Activated T-helper 1 cell treated with anti-CD3 and anti-CD28 coated beads, Interleukin-12 subunit alpha, Interleukin-12 subunit beta, Interleukin-2, Interleukin-4 antibody, amounts not matched to agents 30 ng/mL and 10 ng/mL and 1 ng/mL, durations not matched to agents 14 hours and 24 hours and 36 hours (primary cell): ENCODE results near the gene C22orf39. TPM values are rescaled to one million over a fixed set of nuclear protein-coding genes. Genes with fewer than 3 reads are reported as not detected.

Experiments
- DNase-seq: peaks from one replicate; pipeline ENCODE4 v3.0.0; 2021; ENCODE audit warnings: low spot score
- H3K27ac Mint-ChIP-seq: one replicate; pipeline ENCODE4 v1.8.0; 2021; ENCODE audit warnings: mild to moderate bottlenecking, mixed read lengths
- H3K27me3 Mint-ChIP-seq: one replicate; pipeline ENCODE4 v1.8.0; 2022; ENCODE audit warnings: mild to moderate bottlenecking, moderate library complexity, mixed read lengths; ENCODE audit not compliant: insufficient read depth
- H3K36me3 Mint-ChIP-seq: one replicate; pipeline ENCODE4 v1.8.0; 2021; ENCODE audit warnings: low read depth, mixed read lengths
- H3K4me1 Mint-ChIP-seq: one replicate; pipeline ENCODE4 v1.8.0; 2021; ENCODE audit warnings: low read depth, mixed read lengths
- H3K4me3 Mint-ChIP-seq: one replicate; pipeline ENCODE4 v1.8.0; 2021; ENCODE audit warnings: mild to moderate bottlenecking, moderate library complexity, mixed read lengths
- H3K9me3 Mint-ChIP-seq: one replicate; pipeline ENCODE4 v1.8.0; 2021; ENCODE audit warnings: mixed read lengths
- intact Hi-C: fragments of 100-400 bp; cut with micrococcal nuclease; formaldehyde crosslinking; loops from one replicate; pipeline ENCODE4 v1.15.1; 2024
- total RNA-seq: library from RNA; stranded (reverse); gene quantifications from 2 replicates; pipeline ENCODE4 v1.2.3, GENCODE V29; 2022

Gene C22orf39
- total RNA-seq, 1 donor from 2014 or later: 22.8 TPM

- DNase-seq: peak; percentile 10
- intact Hi-C loops: loop anchor here (1.0 to 5.0 kb wide), 4 partner anchors 11 to 308 kb away; partner anchors contain the start of genes CLTCL1 and DGCR2
- peak overlapping the region; percentile 91 for H3K27ac Mint-ChIP-seq
- H3K27me3 Mint-ChIP-seq: no peaks in the 10 kb centered on the region
- H3K4me3 Mint-ChIP-seq: peak overlapping the region; percentile 93
- H3K9me3 Mint-ChIP-seq: no peaks in the 10 kb centered on the region
- H3K36me3 Mint-ChIP-seq: peaks cover 33% of the 10 kb centered on the region
- H3K4me1 Mint-ChIP-seq: peaks cover 47% of the 10 kb centered on the region
These were observed 17.3 kb downstream of the C22orf39 start for GRCh38 chr22:19429950-19430889.

- intact Hi-C loops: no loop called here
- DNase-seq: no peak
- peaks cover 28% of the 10 kb centered on the region for H3K36me3 Mint-ChIP-seq
- no peak overlapping the region for H3K27ac Mint-ChIP-seq
- no peaks in the 10 kb centered on the region for H3K9me3 Mint-ChIP-seq
- no peak overlapping the region for H3K4me3 Mint-ChIP-seq
- H3K27me3 Mint-ChIP-seq: no peaks in the 10 kb centered on the region
- peaks cover 76% of the 10 kb centered on the region for H3K4me1 Mint-ChIP-seq
These were observed 23.4 kb downstream of the C22orf39 start for GRCh38 chr22:19424186-19424500.

GRCh38 chr22:19422440-19423301 is 24.8 kb downstream of the C22orf39 start:
- H3K36me3 Mint-ChIP-seq: peaks cover 22% of the 10 kb centered on the region
- DNase-seq: no peak
- no peaks in the 10 kb centered on the region for H3K9me3 Mint-ChIP-seq
- intact Hi-C loops: no loop called here
- H3K4me3 Mint-ChIP-seq: peak overlapping the region; percentile 0
- H3K27ac Mint-ChIP-seq: peak overlapping the region; percentile 76
- no peaks in the 10 kb centered on the region for H3K27me3 Mint-ChIP-seq
- peaks cover 73% of the 10 kb centered on the region for H3K4me1 Mint-ChIP-seq

GRCh38 chr22:19420321-19420720 is 27.2 kb downstream of the C22orf39 start:
- peaks cover 66% of the 10 kb centered on the region for H3K4me1 Mint-ChIP-seq
- H3K36me3 Mint-ChIP-seq: peaks cover 15% of the 10 kb centered on the region
- no peaks in the 10 kb centered on the region for H3K9me3 Mint-ChIP-seq
- DNase-seq: no peak
- H3K27ac Mint-ChIP-seq: peak overlapping the region; percentile 79
- no peaks in the 10 kb centered on the region for H3K27me3 Mint-ChIP-seq
- peak overlapping the region; percentile 67 for H3K4me3 Mint-ChIP-seq
- intact Hi-C loops: no loop called here

- no peaks in the 10 kb centered on the region for H3K27me3 Mint-ChIP-seq
- intact Hi-C loops: loop anchor here (1.0 kb wide), 2 partner anchors 11 to 28 kb away; partner anchors contain the start of gene C22orf39
- H3K27ac Mint-ChIP-seq: peak overlapping the region; percentile 79
- H3K9me3 Mint-ChIP-seq: no peaks in the 10 kb centered on the region
- peak overlapping the region; percentile 67 for H3K4me3 Mint-ChIP-seq
- DNase-seq: peak; percentile 42
- peaks cover 15% of the 10 kb centered on the region for H3K36me3 Mint-ChIP-seq
- peaks cover 63% of the 10 kb centered on the region for H3K4me1 Mint-ChIP-seq
These were observed 27.9 kb downstream of the C22orf39 start for GRCh38 chr22:19419464-19420178.

GRCh38 chr22:19419086-19419463 is 28.4 kb downstream of the C22orf39 start:
- Mint-ChIP-seq H3K27ac (peak overlapping the region; percentile 79), H3K36me3 (peaks cover 15% of the 10 kb centered on the region), H3K9me3 (no peaks in the 10 kb centered on the region), H3K4me3 (peak overlapping the region; percentile 6), H3K4me1 (peaks cover 62% of the 10 kb centered on the region), H3K27me3 (no peaks in the 10 kb centered on the region)
- intact Hi-C loops: loop anchor here (1.0 kb wide), 2 partner anchors 11 to 28 kb away; partner anchors contain the start of gene C22orf39
- DNase-seq: no peak

- Mint-ChIP-seq H3K4me1 (peaks cover 27% of the 10 kb centered on the region), H3K27me3 (no peaks in the 10 kb centered on the region), H3K4me3 (no peak overlapping the region), H3K36me3 (peaks cover 22% of the 10 kb centered on the region), H3K27ac (peak overlapping the region; percentile 62), H3K9me3 (no peaks in the 10 kb centered on the region)
- intact Hi-C loops: no loop called here
- no peak for DNase-seq
These were observed 34.6 kb downstream of the C22orf39 start for GRCh38 chr22:19412923-19413322.

- intact Hi-C loops: no loop called here
- Mint-ChIP-seq H3K4me1 (peaks cover 27% of the 10 kb centered on the region), H3K27ac (peak overlapping the region; percentile 62), H3K4me3 (no peak overlapping the region), H3K36me3 (peaks cover 24% of the 10 kb centered on the region), H3K27me3 (no peaks in the 10 kb centered on the region), H3K9me3 (no peaks in the 10 kb centered on the region)
- no peak for DNase-seq
These were observed 35.0 kb downstream of the C22orf39 start for GRCh38 chr22:19412478-19412877.

- no peaks in the 10 kb centered on the region for H3K27me3 Mint-ChIP-seq
- no peak overlapping the region for H3K27ac Mint-ChIP-seq
- no peak for DNase-seq
- intact Hi-C loops: no loop called here
- H3K4me3 Mint-ChIP-seq: no peak overlapping the region
- peaks cover 26% of the 10 kb centered on the region for H3K36me3 Mint-ChIP-seq
- H3K9me3 Mint-ChIP-seq: no peaks in the 10 kb centered on the region
- peaks cover 27% of the 10 kb centered on the region for H3K4me1 Mint-ChIP-seq
These were observed 35.8 kb downstream of the C22orf39 start for GRCh38 chr22:19411690-19412045.

- Mint-ChIP-seq H3K9me3 (no peaks in the 10 kb centered on the region), H3K4me3 (no peak overlapping the region), H3K4me1 (peaks cover 27% of the 10 kb centered on the region), H3K36me3 (peaks cover 28% of the 10 kb centered on the region), H3K27me3 (no peaks in the 10 kb centered on the region), H3K27ac (no peak overlapping the region)
- DNase-seq: no peak
- intact Hi-C loops: no loop called here
These were observed 36.4 kb downstream of the C22orf39 start for GRCh38 chr22:19410941-19411689.

GRCh38 chr22:19407649-19408606 is 39.6 kb downstream of the C22orf39 start:
- no peak overlapping the region for H3K4me3 Mint-ChIP-seq
- H3K27ac Mint-ChIP-seq: no peak overlapping the region
- peaks cover 35% of the 10 kb centered on the region for H3K36me3 Mint-ChIP-seq
- intact Hi-C loops: no loop called here
- DNase-seq: no peak
- no peaks in the 10 kb centered on the region for H3K9me3 Mint-ChIP-seq
- peaks cover 13% of the 10 kb centered on the region for H3K4me1 Mint-ChIP-seq
- H3K27me3 Mint-ChIP-seq: no peaks in the 10 kb centered on the region
